ENCODE results near the gene KCNJ18.
"Not testable (repeated sequence)": the region's sequence is repeated elsewhere in the genome, so short reads cannot be mapped to it uniquely, and the experiment has no call there.

GRCh38 chr17:21682130-21682529, 10.2 kb upstream of the KCNJ18 start:
- TF ChIP-seq POLR2AphosphoS5, TAF1 (IDR thresholded peaks at IDR 0.05; ENCODE audit: low read depth, low read length): not testable (repeated sequence)
